ENCODE results near the gene KLF13. TPM values are rescaled to one million over a fixed set of nuclear protein-coding genes. Genes with fewer than 3 reads are reported as not detected.

The KLF13 gene
- total RNA-seq, 1 donor from 2014 or later, result 141 TPM

DNA sequence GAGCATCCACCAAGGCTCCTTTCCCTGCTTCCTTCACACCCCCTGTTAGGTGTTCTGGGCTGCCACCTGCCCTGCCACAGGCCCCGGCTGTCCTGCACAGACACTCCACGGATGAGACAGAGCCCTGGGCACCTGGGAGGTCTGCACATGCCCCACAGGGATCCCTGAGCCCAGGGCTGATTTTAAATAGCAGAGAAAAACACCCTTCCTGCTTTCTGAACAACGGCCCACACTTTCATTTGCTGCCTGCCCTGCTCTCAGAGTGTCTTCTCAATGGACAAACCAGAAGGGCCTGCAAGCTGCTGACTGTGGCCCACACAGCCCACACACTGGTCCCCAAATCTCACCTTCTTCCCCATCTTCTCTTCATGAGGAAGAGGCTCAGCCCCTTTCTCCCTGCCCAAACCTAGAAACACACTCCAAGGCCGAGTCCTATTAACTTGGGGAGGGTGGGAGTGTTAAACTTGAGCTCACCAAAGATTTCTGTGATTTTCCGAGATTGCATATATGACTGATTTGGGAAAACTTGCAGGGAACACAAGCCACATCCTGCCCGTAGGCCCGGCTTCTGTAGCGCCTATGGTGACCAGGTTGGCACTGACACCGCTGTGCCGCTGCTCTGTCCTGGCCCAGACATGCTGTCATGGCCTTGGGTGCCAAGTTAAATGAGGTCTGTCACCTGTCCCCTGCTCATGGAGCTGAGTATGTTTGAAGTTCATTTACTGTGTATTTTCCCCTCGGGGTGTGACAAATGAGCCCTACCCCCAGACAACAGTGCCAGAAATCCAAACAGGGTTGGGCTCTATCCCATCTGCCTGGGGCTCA, 47.2 kb upstream of the KLF13 start:
- Mint-ChIP-seq H3K27ac (ENCODE audit: unreplicated experiment) (peak overlapping the region; percentile 80), H3K4me1 (ENCODE audit: low read depth, unreplicated experiment) (peaks cover 49% of the 10 kb centered on the region), H3K9me3 (ENCODE audit: unreplicated experiment) (peaks cover 14% of the 10 kb centered on the region), H3K4me3 (ENCODE audit: unreplicated experiment) (peak overlapping the region; percentile 50), H3K27me3 (ENCODE audit: unreplicated experiment) (peaks cover 16% of the 10 kb centered on the region), H3K36me3 (ENCODE audit: unreplicated experiment) (no peaks in the 10 kb centered on the region)
- TF ChIP-seq, protein P1, sequence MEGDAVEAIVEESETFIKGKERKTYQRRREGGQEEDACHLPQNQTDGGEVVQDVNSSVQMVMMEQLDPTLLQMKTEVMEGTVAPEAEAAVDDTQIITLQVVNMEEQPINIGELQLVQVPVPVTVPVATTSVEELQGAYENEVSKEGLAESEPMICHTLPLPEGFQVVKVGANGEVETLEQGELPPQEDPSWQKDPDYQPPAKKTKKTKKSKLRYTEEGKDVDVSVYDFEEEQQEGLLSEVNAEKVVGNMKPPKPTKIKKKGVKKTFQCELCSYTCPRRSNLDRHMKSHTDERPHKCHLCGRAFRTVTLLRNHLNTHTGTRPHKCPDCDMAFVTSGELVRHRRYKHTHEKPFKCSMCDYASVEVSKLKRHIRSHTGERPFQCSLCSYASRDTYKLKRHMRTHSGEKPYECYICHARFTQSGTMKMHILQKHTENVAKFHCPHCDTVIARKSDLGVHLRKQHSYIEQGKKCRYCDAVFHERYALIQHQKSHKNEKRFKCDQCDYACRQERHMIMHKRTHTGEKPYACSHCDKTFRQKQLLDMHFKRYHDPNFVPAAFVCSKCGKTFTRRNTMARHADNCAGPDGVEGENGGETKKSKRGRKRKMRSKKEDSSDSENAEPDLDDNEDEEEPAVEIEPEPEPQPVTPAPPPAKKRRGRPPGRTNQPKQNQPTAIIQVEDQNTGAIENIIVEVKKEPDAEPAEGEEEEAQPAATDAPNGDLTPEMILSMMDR (IDR thresholded peaks at IDR 0.05; ENCODE audit: partially characterized antibody, unreplicated experiment), result no peak
- DNase-seq, result no peak

DNA sequence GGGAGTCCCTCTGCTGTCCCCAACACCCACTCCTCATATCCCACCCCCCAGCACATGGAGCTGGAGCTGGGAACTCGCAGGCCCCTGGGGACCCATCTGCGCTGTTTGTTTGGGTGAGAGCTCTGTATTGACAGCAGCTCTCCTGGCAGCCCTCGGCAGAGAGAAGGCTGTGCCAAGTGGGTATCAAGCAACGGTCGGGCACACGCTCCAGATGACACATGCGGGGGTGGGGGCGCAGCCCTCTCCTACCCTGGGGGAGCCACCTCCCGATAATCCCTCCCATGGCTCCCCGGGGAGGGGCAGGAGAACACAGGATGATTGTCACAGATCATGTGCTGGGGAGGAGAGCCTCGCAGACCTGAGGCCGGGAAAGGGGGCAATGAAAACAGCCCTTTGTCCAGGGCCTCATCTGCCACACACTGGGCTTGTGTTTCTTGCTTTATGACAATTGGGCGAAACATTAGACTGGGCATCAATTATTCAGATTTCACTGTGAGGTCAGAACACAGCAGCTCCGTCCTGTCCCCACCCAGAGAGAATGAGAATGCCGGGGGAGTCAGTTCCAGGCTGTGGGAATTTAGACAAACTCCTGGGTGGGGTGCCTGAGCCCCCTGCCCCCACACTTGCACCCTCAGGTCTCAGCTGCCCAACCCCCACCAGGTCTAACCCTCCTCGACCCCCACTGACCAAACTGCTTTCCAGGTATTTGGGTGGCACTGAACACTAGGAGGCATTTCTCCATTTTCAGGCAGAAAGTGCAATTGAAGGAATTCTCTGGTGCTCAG, 46.4 kb upstream of the KLF13 start:
- Mint-ChIP-seq H3K27me3 (ENCODE audit: unreplicated experiment) (peaks cover 15% of the 10 kb centered on the region), H3K4me3 (ENCODE audit: unreplicated experiment) (peak overlapping the region; percentile 50), H3K27ac (ENCODE audit: unreplicated experiment) (peak overlapping the region; percentile 80), H3K4me1 (ENCODE audit: low read depth, unreplicated experiment) (peaks cover 43% of the 10 kb centered on the region), H3K36me3 (ENCODE audit: unreplicated experiment) (no peaks in the 10 kb centered on the region), H3K9me3 (ENCODE audit: unreplicated experiment) (peaks cover 14% of the 10 kb centered on the region)
- DNase-seq, result peak; percentile 3
- TF ChIP-seq, protein P1 (IDR thresholded peaks at IDR 0.05; ENCODE audit: partially characterized antibody, unreplicated experiment), result no peak

DNA sequence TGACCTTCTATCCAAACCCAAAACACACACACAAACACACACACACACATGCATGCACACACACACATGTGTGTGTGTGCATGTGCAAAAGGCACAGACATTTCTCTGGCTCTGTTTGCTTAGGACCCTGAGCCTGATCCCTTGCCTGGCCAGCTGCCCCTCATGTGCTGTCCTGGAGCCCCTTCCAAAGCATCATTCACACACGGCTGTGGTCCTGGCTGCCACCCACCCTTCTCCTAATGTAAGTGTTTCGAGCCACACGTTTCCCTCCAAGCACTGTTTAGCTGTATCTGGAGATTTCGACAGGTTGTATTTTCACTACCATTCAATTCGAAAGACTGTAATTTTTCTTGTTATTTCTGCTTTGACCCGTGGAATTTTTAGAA, 45.8 kb upstream of the KLF13 start:
- peaks cover 14% of the 10 kb centered on the region for H3K9me3 Mint-ChIP-seq (ENCODE audit: unreplicated experiment)
- DNase-seq, result no peak
- peaks cover 15% of the 10 kb centered on the region for H3K27me3 Mint-ChIP-seq (ENCODE audit: unreplicated experiment)
- H3K36me3 Mint-ChIP-seq (ENCODE audit: unreplicated experiment), result no peaks in the 10 kb centered on the region
- TF ChIP-seq, protein P1 (IDR thresholded peaks at IDR 0.05; ENCODE audit: partially characterized antibody, unreplicated experiment), result no peak
- H3K4me3 Mint-ChIP-seq (ENCODE audit: unreplicated experiment), result peak overlapping the region; percentile 11
- peak overlapping the region; percentile 80 for H3K27ac Mint-ChIP-seq (ENCODE audit: unreplicated experiment)
- H3K4me1 Mint-ChIP-seq (ENCODE audit: low read depth, unreplicated experiment), result peaks cover 47% of the 10 kb centered on the region

DNA sequence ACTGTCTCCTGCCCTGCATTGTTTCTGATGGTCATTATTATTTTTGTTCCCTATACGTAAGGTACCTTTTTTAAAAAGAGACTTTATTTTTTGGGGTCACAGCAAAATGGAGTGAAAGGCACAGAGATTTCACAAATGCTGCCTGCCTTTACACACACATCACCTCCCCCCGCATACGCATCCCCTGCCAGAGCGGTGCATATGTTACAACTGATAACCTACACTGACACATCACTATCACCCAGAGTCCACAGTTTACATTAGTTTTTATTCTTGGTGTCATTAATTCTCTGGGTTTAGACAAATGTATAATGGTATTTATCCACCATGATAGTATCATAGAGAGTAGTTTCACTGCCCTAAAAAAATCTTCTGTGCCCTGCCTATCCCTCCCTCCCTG, 43.6 kb upstream of the KLF13 start:
- H3K27ac Mint-ChIP-seq (ENCODE audit: unreplicated experiment), result peak overlapping the region; percentile 12
- H3K36me3 Mint-ChIP-seq (ENCODE audit: unreplicated experiment), result peaks cover 5% of the 10 kb centered on the region
- H3K27me3 Mint-ChIP-seq (ENCODE audit: unreplicated experiment), result peaks cover 10% of the 10 kb centered on the region
- TF ChIP-seq, protein P1 (IDR thresholded peaks at IDR 0.05; ENCODE audit: partially characterized antibody, unreplicated experiment), result no peak
- no peak overlapping the region for H3K4me3 Mint-ChIP-seq (ENCODE audit: unreplicated experiment)
- H3K4me1 Mint-ChIP-seq (ENCODE audit: low read depth, unreplicated experiment), result peaks cover 37% of the 10 kb centered on the region
- no peak for DNase-seq
- H3K9me3 Mint-ChIP-seq (ENCODE audit: unreplicated experiment), result peaks cover 9% of the 10 kb centered on the region
